Measurements from ENCODE around the gene ZNF106.

ZNF106 gene

DNA sequence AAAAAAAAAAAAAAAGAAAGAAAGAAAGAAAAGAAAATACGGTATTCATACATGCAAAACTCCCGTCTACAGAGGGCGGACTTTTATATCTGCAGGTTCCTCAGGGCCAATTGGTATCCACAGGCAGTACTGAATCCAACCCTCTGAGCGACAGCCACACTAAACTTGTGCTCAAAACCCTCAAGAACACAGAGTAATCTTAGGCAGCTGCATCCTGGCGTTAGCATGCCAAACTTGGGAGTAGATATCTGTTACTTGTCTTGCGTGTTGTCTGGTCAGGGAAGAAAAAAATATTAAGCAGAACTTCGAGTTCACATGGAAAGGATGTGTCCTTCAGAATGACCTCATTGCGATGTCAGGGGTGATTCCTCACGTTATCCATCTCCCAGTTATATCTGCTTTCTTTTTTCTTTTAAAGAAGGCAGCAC, 17.3 kb upstream of the ZNF106 start:
- DNase-seq (ENCODE audit: low spot score), result no peak
- TF ChIP-seq, protein P1, sequence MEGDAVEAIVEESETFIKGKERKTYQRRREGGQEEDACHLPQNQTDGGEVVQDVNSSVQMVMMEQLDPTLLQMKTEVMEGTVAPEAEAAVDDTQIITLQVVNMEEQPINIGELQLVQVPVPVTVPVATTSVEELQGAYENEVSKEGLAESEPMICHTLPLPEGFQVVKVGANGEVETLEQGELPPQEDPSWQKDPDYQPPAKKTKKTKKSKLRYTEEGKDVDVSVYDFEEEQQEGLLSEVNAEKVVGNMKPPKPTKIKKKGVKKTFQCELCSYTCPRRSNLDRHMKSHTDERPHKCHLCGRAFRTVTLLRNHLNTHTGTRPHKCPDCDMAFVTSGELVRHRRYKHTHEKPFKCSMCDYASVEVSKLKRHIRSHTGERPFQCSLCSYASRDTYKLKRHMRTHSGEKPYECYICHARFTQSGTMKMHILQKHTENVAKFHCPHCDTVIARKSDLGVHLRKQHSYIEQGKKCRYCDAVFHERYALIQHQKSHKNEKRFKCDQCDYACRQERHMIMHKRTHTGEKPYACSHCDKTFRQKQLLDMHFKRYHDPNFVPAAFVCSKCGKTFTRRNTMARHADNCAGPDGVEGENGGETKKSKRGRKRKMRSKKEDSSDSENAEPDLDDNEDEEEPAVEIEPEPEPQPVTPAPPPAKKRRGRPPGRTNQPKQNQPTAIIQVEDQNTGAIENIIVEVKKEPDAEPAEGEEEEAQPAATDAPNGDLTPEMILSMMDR (IDR thresholded peaks at IDR 0.05; ENCODE audit: extremely low read depth, insufficient read depth, missing control alignments), result no peak
- in situ Hi-C loops (cut with MboI; ENCODE audit: low pct_unique_long_range_greater_than_20kb, low sequenced_read_pairs, unreplicated experiment), result no loop called here

DNA sequence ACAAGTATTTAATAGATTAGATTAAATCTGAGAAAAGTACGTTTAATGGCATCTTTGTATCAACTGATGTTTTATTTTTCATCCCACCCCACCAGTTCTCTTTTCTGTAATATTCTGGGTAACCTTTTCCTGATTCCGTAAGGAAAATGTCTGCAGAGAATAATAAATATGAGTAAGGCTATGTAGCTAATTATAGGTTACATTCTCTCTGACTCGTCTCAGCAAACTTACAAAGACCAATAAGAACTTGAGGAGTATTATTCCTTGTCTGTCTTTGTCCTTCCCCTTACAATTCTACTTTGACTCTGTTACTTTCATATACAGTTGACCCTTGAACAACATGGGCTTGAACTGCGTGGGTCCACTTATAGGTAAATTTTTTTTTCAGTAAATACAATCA, 16.6 kb upstream of the ZNF106 start:
- no peak for DNase-seq (ENCODE audit: low spot score)
- in situ Hi-C loops (cut with MboI; ENCODE audit: low pct_unique_long_range_greater_than_20kb, low sequenced_read_pairs, unreplicated experiment), result no loop called here
- TF ChIP-seq, protein P1 (IDR thresholded peaks at IDR 0.05; ENCODE audit: extremely low read depth, insufficient read depth, missing control alignments), result no peak

DNA sequence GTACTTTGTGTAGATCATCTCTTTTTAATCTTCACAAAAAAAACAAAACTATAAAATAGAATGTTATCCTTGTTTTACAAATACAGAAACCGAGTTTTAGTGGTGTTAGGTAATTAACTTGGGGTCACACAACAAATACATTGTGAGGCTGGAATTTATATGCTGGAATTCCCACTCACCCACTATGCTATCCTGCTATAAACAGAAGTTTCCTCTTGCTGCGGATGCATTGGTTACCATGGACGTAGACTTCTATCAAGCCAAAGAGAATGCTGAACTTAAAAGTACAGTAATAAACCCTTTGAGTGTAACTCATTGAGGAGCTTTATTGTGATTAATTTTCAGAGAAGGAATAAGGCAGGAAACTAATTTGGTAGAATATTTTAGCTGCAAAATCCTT, 13.7 kb upstream of the ZNF106 start:
- TF ChIP-seq, protein P1 (IDR thresholded peaks at IDR 0.05; ENCODE audit: extremely low read depth, insufficient read depth, missing control alignments), result no peak
- in situ Hi-C loops (cut with MboI; ENCODE audit: low pct_unique_long_range_greater_than_20kb, low sequenced_read_pairs, unreplicated experiment), result no loop called here
- DNase-seq (ENCODE audit: low spot score), result no peak

DNA sequence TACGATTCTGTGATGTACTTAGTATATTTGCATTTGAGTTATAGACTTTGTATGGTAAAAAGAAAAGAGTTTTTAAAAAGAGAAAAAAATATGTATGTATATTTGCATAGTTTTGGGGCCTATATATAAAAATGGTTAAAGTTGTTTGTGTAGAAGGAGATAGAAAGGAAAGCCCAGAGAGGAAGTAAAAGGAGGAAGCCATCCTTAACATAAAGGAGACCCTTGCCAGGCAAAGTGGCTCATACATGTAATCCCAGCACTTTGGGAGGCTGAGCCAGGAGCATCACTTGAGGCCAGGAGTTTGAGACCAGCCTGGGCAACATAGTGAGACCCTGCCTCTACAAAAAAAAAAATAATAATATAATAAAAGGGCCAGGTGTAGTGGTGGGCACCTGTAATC, 12.9 kb upstream of the ZNF106 start:
- TF ChIP-seq, protein P1 (IDR thresholded peaks at IDR 0.05; ENCODE audit: extremely low read depth, insufficient read depth, missing control alignments), result no peak
- in situ Hi-C loops (cut with MboI; ENCODE audit: low pct_unique_long_range_greater_than_20kb, low sequenced_read_pairs, unreplicated experiment), result no loop called here
- DNase-seq (ENCODE audit: low spot score), result no peak

DNA sequence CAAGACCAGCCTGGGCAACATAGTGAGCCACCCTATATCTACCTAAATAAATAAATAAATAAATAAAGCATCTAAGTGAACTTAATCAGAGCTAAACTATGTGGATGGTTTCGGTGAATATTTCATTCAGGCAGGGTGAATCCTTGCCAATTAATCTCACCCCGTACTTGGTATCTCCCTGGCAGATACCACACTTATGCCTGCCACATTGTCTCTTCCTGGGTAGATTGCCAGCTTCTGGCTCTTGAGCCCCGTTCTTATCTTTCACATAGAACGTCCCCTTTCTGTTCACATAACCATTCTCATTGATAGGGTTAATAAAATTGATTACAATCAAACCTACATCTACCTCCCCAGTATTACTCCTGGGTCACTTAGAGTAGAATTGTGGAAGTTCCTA, 11.5 kb upstream of the ZNF106 start:
- in situ Hi-C loops (cut with MboI; ENCODE audit: low pct_unique_long_range_greater_than_20kb, low sequenced_read_pairs, unreplicated experiment), result no loop called here
- DNase-seq (ENCODE audit: low spot score), result no peak
- TF ChIP-seq, protein P1 (IDR thresholded peaks at IDR 0.05; ENCODE audit: extremely low read depth, insufficient read depth, missing control alignments), result no peak

DNA sequence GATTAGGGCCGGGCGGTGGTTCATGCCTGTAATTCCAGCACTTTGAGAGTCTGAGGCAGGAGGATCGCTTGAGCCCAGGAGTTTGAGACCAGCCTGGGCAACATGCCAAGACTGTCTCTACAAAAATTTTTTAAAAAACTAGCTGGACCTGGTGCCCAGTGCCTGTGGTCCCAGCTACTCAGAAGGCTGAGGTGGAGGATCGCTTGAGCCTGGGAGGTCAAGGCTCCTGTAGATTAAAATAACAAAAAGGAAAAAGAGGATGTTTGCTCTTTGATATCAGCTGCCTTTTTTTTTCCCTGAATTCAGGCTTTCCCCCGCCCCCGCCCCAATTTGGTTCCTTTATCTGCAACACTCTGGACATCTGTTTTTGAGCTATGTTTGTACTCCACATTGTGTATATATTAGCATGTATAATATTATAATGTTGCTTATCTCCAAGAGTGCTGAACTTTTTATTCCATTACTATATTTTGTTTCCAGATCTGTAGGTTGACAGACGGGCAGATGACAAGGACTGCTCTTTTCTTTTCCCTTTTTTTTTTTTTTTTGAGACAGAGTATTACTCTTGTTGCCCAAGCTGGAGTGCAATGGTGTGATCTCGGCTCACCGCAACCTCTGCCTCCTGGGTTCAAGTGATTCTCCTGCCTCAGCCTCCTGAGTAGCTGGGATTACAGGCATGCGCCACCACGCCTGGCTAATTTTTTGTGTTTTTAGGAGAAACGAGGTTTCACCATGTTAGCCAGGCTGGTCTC, 9.1 kb upstream of the ZNF106 start:
- DNase-seq (ENCODE audit: low spot score), result no peak
- in situ Hi-C loops (cut with MboI; ENCODE audit: low pct_unique_long_range_greater_than_20kb, low sequenced_read_pairs, unreplicated experiment), result no loop called here

More for the DNA sequence above, 9.1 kb upstream of the ZNF106 start:
- TF ChIP-seq, protein P1 (IDR thresholded peaks at IDR 0.05; ENCODE audit: extremely low read depth, insufficient read depth, missing control alignments), result no peak

Data from GM13977 (cell line).